Glutamatergic neuron (in vitro differentiated cells): ENCODE measurements around the gene PNLDC1. TPM values are rescaled to one million over a fixed set of nuclear protein-coding genes. Genes with fewer than 3 reads are reported as not detected.

Source experiments
- DNase-seq: peaks from one replicate; pipeline ENCODE4 v3.0.0; 2022
- H3K27ac Mint-ChIP-seq: one replicate; pipeline ENCODE4 v1.8.0; 2020; ENCODE audit warnings: mild to moderate bottlenecking, mixed read lengths, inconsistent platforms; ENCODE audit not compliant: unreplicated experiment
- H3K27me3 Mint-ChIP-seq: one replicate; pipeline ENCODE4 v1.8.0; 2020; ENCODE audit warnings: mild to moderate bottlenecking, moderate library complexity, mixed read lengths, inconsistent platforms; ENCODE audit not compliant: unreplicated experiment
- H3K36me3 Mint-ChIP-seq: one replicate; pipeline ENCODE4 v1.8.0; 2020; ENCODE audit warnings: mild to moderate bottlenecking, mixed read lengths, inconsistent platforms; ENCODE audit not compliant: unreplicated experiment
- H3K4me1 Mint-ChIP-seq: one replicate; pipeline ENCODE4 v1.8.0; 2020; ENCODE audit warnings: mild to moderate bottlenecking, low read depth, mixed read lengths, inconsistent platforms; ENCODE audit not compliant: unreplicated experiment
- H3K4me3 Mint-ChIP-seq: one replicate; pipeline ENCODE4 v1.8.0; 2020; ENCODE audit warnings: mild to moderate bottlenecking, mixed read lengths, inconsistent platforms; ENCODE audit not compliant: unreplicated experiment
- H3K9me3 Mint-ChIP-seq: one replicate; pipeline ENCODE4 v1.8.0; 2020; ENCODE audit warnings: mild to moderate bottlenecking, moderate library complexity, mixed read lengths, inconsistent platforms; ENCODE audit not compliant: unreplicated experiment
- total RNA-seq: library from RNA; stranded (reverse); fragmentation: NEBNext Ultra II Directional; extraction: Animal tissue kit (Norgen Biotek cat#: 25700); gene quantifications from one replicate; pipeline ENCODE4 v1.2.1, GENCODE V29; 2021; ENCODE audit not compliant: unreplicated experiment
- TF ChIP-seq, protein P1 (sequence below): fragments of 200-600 bp; sonication (generic); IDR thresholded peaks from one replicate; pipeline ENCODE4 v1.5.0; 2021; ENCODE audit not compliant: partially characterized antibody, unreplicated experiment

The PNLDC1 gene
- total RNA-seq, 1 donor from 2014 or later: not detected

DNA sequence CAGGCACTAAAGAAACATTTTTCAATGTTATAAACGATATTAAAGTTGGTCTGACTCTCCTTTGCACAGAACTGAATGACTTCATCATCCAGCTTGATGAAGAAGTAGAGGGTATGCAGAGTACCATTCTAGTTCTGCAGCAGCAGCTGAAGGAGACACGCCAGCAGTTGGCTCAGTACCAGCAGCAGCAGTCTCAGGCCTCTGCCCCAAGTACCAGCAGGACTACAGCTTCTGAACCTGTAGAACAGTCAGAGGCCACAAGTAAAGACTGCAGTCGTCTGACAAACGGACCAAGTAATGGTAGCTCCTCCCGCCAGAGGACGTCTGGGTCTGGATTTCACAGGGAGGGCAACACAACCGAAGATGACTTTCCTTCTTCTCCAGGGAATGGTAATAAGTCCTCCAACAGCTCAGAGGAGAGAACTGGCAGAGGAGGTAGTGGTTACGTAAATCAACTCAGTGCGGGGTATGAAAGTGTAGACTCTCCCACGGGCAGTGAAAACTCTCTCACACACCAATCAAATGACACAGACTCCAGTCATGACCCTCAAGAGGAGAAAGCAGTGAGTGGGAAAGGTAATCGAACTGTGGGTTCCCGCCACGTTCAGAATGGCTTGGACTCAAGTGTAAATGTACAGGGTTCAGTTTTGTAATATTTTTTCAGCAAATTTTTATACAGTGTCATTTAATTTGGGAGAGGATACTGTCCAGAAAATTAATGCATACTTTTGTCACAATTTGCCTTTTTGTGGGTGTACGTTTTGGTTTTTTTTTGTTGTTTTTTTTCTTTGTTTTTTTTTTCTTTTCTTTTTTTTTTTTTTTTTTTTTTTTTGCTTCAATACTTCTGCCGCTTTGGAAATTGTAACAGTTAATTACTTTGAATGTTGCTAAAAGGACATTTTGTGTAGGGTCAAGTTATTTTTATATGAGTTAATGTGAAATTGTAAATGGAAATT is 44.8 kb upstream of the PNLDC1 start:
- Mint-ChIP-seq H3K27me3 (no peaks in the 10 kb centered on the region), H3K4me3 (no peak overlapping the region), H3K27ac (peak overlapping the region; percentile 4), H3K9me3 (peaks cover 3% of the 10 kb centered on the region), H3K4me1 (peaks cover 5% of the 10 kb centered on the region), H3K36me3 (no peaks in the 10 kb centered on the region)
- no peak for DNase-seq
- TF ChIP-seq, protein P1, sequence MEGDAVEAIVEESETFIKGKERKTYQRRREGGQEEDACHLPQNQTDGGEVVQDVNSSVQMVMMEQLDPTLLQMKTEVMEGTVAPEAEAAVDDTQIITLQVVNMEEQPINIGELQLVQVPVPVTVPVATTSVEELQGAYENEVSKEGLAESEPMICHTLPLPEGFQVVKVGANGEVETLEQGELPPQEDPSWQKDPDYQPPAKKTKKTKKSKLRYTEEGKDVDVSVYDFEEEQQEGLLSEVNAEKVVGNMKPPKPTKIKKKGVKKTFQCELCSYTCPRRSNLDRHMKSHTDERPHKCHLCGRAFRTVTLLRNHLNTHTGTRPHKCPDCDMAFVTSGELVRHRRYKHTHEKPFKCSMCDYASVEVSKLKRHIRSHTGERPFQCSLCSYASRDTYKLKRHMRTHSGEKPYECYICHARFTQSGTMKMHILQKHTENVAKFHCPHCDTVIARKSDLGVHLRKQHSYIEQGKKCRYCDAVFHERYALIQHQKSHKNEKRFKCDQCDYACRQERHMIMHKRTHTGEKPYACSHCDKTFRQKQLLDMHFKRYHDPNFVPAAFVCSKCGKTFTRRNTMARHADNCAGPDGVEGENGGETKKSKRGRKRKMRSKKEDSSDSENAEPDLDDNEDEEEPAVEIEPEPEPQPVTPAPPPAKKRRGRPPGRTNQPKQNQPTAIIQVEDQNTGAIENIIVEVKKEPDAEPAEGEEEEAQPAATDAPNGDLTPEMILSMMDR: no peak

DNA sequence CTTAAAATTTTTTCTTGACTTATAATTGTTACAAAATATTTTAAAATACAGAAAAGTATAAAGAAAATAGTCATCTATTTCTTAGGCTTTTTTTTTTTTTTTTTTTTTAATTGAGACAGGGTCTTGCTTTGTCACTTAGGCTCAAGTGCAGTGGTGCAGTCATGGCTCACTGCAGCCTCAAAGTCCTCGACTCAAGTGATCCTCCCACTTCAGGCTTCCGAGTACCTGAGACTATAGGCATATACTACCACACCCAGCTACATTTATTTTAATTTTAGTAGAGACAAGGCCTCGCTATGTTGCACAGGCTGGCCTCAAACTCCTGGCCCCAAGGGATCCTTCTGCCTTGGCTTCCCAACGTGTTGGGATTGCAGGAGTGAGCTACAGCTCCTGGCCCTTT is 43.6 kb upstream of the PNLDC1 start:
- DNase-seq: no peak
- Mint-ChIP-seq H3K36me3 (no peaks in the 10 kb centered on the region), H3K4me3 (no peak overlapping the region), H3K9me3 (peaks cover 3% of the 10 kb centered on the region), H3K4me1 (peaks cover 13% of the 10 kb centered on the region), H3K27ac (no peak overlapping the region), H3K27me3 (no peaks in the 10 kb centered on the region)
- TF ChIP-seq, protein P1: no peak

DNA sequence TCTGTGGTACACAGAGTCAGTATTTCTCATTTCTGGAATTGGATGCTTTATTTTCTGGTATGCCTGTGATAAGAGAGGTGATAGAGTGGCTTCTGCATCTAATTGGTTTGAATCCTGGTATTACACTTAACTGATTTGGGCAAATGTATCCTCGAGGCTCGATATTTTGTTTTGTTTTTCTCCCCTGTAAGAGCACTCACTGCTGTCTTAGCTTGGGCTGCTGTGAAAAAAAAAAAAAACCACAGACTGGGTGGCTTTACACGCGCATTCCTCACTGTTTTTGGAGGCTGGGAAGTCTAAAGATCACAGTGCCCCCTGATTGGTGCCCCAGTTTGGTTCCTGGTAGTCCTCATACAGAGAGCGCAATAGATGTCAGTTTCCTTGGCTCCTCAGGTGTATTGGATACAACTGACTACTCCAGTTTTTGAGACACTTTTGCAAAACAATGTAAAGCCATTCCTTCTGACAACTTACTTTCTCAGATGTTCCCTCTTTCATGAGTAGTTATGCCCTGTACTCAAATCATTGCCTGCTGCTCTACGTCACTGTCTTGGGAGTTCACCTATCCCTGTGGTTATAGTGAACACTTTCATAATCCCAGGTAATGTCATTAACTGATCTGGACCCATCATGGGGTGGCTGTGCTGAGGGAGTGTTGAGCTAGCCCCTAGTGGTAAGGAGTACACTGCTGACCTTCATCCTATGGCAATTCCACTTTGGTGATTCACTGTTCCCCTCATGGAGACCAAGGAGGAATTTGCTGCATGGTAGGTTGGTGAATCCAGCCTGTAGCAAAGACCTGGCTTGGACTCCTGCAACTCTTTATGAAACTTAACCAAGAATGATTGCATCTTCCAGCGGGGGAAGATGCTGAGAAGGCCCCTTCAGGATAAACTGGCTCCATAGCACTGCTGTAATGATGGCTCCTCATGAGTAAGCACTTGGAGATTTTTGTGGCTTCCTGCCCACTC is 41.8 kb upstream of the PNLDC1 start:
- Mint-ChIP-seq H3K36me3 (no peaks in the 10 kb centered on the region), H3K4me1 (peaks cover 13% of the 10 kb centered on the region), H3K27ac (peak overlapping the region; percentile 12), H3K27me3 (peaks cover 8% of the 10 kb centered on the region), H3K4me3 (no peak overlapping the region), H3K9me3 (peaks cover 5% of the 10 kb centered on the region)
- DNase-seq: no peak
- TF ChIP-seq, protein P1: no peak

DNA sequence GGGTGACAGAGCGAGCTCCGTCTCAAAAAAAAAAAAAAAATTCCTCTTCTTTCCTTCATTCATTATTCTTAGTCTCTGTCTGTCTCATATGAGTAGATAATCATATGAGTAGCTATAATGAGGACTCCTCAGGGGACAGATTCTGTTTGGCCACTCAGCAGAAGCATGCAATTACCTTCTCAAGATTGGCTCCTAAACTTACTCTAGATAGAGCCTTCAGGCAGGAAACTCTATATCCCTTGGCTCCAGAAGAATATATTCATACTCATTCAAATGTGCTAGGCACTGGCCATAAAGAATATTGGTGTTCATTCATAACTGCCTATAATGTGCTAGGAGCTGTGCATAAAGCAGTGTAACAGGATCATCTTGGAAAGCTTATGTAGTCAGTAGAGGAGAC is 40.4 kb upstream of the PNLDC1 start:
- TF ChIP-seq, protein P1: no peak
- H3K4me3 Mint-ChIP-seq: peak overlapping the region; percentile 1
- peaks cover 5% of the 10 kb centered on the region for H3K9me3 Mint-ChIP-seq
- H3K36me3 Mint-ChIP-seq: no peaks in the 10 kb centered on the region
- no peak for DNase-seq
- peak overlapping the region; percentile 2 for H3K27ac Mint-ChIP-seq
- H3K4me1 Mint-ChIP-seq: peaks cover 13% of the 10 kb centered on the region
- peaks cover 8% of the 10 kb centered on the region for H3K27me3 Mint-ChIP-seq
